SU-DHL-6 (cell line): ENCODE data around the gene PEX6.

Experiments
- EZH2phosphoT487 ChIP-seq: fragments of 200-600 bp; sonication (generic), shearing (Covaris generic); conservative IDR thresholded peaks from 2 replicates; pipeline ENCODE4 v1.6.1; 2018; ENCODE audit warnings: mild to moderate bottlenecking, antibody characterized with exemption, low read length, moderate library complexity, mixed read lengths
- TF ChIP-seq, protein P1 (sequence below): fragments of 200-600 bp; sonication (generic); IDR thresholded peaks from one replicate; pipeline ENCODE4 v1.5.1; 2017; ENCODE audit warnings: antibody characterized with exemption, mild to moderate bottlenecking, low read length, moderate library complexity; ENCODE audit not compliant: insufficient read depth, poor library complexity, severe bottlenecking

DNA sequence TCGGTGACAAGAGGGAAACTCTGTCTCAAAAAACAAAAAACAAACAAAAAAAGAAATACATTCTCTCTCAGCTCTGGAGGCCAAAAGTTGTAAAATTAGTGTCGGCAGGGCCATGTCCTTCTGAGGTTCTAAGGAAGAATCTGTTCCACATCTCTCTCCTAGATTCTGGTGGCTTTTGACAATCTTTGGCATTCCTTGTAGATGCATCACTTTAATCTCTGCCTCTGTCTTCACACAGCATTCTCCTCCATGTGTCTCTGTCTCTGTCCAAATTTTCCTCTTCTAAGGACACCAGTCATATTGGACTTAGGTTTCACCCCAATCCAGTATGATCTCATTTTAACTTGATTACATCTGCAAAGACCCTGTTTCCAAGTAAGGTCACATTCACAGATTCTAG, 14.5 kb upstream of the PEX6 start:
- TF ChIP-seq, protein P1, sequence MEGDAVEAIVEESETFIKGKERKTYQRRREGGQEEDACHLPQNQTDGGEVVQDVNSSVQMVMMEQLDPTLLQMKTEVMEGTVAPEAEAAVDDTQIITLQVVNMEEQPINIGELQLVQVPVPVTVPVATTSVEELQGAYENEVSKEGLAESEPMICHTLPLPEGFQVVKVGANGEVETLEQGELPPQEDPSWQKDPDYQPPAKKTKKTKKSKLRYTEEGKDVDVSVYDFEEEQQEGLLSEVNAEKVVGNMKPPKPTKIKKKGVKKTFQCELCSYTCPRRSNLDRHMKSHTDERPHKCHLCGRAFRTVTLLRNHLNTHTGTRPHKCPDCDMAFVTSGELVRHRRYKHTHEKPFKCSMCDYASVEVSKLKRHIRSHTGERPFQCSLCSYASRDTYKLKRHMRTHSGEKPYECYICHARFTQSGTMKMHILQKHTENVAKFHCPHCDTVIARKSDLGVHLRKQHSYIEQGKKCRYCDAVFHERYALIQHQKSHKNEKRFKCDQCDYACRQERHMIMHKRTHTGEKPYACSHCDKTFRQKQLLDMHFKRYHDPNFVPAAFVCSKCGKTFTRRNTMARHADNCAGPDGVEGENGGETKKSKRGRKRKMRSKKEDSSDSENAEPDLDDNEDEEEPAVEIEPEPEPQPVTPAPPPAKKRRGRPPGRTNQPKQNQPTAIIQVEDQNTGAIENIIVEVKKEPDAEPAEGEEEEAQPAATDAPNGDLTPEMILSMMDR: no peak
- no peak for TF ChIP-seq EZH2phosphoT487
